B cell (primary cell): Measurements from ENCODE around the gene PHF21A.

Experiments used
- CTCF ChIP-seq: fragments of 200-600 bp; IDR thresholded peaks from one replicate; pipeline ENCODE4 v1.8.0; 2022; ENCODE audit warnings: antibody characterized with exemption, mild to moderate bottlenecking
- EZH2 ChIP-seq: IDR thresholded peaks from 2 replicates; pipeline ENCODE4 v1.6.1; 2012; ENCODE audit warnings: borderline replicate concordance, low read depth, mild to moderate bottlenecking, moderate library complexity, low read length; ENCODE audit not compliant: insufficient read depth, poor library complexity, severe bottlenecking

GRCh38 chr11:46049325-46049897 is 71.8 kb downstream of the PHF21A start:
- TF ChIP-seq EZH2, result no peak
- TF ChIP-seq CTCF, result no peak
